Measurements from ENCODE around the gene PRDM16. TPM values are rescaled to one million over a fixed set of nuclear protein-coding genes. Genes with fewer than 3 reads are reported as not detected.

Gene PRDM16
- total and polyA plus RNA-seq, 2 of the 13 experiments (the other 11 are each of a cell fraction or from before 2014, with no cell fraction given): 0.15 to 0.81 TPM

DNA sequence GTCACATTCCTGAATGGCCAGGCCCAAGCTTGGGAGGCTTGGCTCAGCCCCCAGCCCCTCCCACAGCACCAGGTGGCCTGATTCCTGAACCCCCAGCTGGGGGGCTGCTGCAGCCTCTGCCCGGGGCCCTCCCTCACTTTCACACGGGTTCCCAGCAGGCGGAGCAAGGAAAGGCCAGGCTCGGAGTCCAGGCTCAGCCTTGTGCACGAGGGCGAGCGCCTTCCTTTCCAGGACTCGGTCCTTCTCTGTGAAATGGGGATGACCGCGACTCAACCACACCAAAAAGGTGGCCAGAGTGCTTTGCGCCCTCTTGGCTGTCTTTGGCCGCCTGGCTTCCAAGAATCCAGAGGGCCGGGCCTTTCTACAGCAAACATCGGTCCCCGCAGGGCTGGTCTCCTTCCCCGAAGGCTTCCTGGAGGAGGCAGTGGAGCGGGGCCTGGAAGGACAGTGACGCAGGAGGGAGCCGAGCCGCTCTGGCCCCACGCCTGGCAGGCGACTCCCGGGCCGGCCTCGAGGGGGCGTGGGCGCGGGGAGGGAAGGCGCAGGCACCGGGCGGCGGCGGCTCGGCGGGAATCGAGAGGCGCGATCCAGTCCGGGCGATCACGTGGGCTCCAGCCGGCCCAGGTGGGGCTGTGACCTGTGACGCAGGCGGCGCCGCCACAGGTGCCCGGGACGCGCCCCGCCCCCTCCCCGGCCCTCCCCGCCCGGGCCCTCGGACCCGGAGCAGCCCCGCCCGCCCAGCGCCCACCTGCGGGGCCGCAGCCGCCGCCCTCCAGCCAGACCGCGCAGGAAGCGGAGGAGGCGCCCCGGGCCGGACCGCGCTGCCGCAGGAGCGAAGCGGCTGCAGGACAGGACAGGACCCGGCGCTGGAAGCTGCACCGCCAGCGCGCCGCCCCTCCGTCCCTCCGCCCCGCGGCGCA is 385.1 kb downstream of the PRDM16 start, which contains the start of gene ARHGEF16 (continued):
- TF ChIP-seq ZNF383 (CRISPR knock-in tag; IDR thresholded peaks at IDR 0.05; ENCODE audit: borderline replicate concordance) (no peak), POLR2A (IDR thresholded peaks at IDR 0.05; ENCODE audit: insufficient read depth in 1 of 2, low read depth in 2 of 2, low read length in 2 of 2) (no peak; a peak in 1 of 4 replicates), PAF1 (CRISPR knock-in tag; IDR thresholded peaks at IDR 0.05) (no peak), HES4 (CRISPR knock-in tag; IDR thresholded peaks at IDR 0.05; ENCODE audit: borderline replicate concordance) (peak; percentile 87; the same call in 1 of the 2 replicates), SPEN (CRISPR knock-in tag; IDR thresholded peaks at IDR 0.05; ENCODE audit: low read depth) (peak; percentile 65; the same call in 1 of the 2 replicates), ETV5 (CRISPR knock-in tag; IDR thresholded peaks at IDR 0.05; ENCODE audit: borderline replicate concordance) (no peak), PHF21A (CRISPR knock-in tag; IDR thresholded peaks at IDR 0.05) (peak; percentile 17; the same call in 1 of the 2 replicates), SAFB2 (CRISPR knock-in tag; IDR thresholded peaks at IDR 0.05; ENCODE audit: borderline replicate concordance, low read depth) (peak; percentile 97), CCAR2 (optimal IDR thresholded peaks at IDR 0.05; ENCODE audit: low read depth, low read length) (no peak), RARG (CRISPR knock-in tag; IDR thresholded peaks at IDR 0.05; ENCODE audit: low read depth) (no peak), ZFP82 (CRISPR knock-in tag; IDR thresholded peaks at IDR 0.05; ENCODE audit: borderline replicate concordance) (peak; percentile 53; the same call in 1 of the 2 replicates), ZKSCAN5 (CRISPR knock-in tag; IDR thresholded peaks at IDR 0.05) (no peak)
- TF ChIP-seq, protein P1, sequence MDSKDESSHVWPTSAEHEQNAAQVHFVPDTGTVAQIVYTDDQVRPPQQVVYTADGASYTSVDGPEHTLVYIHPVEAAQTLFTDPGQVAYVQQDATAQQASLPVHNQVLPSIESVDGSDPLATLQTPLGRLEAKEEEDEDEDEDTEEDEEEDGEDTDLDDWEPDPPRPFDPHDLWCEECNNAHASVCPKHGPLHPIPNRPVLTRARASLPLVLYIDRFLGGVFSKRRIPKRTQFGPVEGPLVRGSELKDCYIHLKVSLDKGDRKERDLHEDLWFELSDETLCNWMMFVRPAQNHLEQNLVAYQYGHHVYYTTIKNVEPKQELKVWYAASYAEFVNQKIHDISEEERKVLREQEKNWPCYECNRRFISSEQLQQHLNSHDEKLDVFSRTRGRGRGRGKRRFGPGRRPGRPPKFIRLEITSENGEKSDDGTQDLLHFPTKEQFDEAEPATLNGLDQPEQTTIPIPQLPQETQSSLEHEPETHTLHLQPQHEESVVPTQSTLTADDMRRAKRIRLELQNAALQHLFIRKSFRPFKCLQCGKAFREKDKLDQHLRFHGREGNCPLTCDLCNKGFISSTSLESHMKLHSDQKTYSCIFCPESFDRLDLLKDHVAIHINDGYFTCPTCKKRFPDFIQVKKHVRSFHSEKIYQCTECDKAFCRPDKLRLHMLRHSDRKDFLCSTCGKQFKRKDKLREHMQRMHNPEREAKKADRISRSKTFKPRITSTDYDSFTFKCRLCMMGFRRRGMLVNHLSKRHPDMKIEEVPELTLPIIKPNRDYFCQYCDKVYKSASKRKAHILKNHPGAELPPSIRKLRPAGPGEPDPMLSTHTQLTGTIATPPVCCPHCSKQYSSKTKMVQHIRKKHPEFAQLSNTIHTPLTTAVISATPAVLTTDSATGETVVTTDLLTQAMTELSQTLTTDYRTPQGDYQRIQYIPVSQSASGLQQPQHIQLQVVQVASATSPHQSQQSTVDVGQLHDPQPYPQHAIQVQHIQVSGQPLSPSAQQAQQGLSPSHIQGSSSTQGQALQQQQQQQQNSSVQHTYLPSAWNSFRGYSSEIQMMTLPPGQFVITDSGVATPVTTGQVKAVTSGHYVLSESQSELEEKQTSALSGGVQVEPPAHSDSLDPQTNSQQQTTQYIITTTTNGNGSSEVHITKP (CRISPR knock-in tag; IDR thresholded peaks at IDR 0.05; ENCODE audit: low read depth): no peak
- TF ChIP-seq, protein P2, sequence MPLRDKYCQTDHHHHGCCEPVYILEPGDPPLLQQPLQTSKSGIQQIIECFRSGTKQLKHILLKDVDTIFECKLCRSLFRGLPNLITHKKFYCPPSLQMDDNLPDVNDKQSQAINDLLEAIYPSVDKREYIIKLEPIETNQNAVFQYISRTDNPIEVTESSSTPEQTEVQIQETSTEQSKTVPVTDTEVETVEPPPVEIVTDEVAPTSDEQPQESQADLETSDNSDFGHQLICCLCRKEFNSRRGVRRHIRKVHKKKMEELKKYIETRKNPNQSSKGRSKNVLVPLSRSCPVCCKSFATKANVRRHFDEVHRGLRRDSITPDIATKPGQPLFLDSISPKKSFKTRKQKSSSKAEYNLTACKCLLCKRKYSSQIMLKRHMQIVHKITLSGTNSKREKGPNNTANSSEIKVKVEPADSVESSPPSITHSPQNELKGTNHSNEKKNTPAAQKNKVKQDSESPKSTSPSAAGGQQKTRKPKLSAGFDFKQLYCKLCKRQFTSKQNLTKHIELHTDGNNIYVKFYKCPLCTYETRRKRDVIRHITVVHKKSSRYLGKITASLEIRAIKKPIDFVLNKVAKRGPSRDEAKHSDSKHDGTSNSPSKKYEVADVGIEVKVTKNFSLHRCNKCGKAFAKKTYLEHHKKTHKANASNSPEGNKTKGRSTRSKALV (CRISPR knock-in tag; IDR thresholded peaks at IDR 0.05): peak; percentile 34; the same call in 1 of the 2 replicates
- TF ChIP-seq, protein P3, sequence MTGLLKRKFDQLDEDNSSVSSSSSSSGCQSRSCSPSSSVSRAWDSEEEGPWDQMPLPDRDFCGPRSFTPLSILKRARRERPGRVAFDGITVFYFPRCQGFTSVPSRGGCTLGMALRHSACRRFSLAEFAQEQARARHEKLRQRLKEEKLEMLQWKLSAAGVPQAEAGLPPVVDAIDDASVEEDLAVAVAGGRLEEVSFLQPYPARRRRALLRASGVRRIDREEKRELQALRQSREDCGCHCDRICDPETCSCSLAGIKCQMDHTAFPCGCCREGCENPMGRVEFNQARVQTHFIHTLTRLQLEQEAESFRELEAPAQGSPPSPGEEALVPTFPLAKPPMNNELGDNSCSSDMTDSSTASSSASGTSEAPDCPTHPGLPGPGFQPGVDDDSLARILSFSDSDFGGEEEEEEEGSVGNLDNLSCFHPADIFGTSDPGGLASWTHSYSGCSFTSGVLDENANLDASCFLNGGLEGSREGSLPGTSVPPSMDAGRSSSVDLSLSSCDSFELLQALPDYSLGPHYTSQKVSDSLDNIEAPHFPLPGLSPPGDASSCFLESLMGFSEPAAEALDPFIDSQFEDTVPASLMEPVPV (CRISPR knock-in tag; IDR thresholded peaks at IDR 0.05): no peak; the same call in 1 of the 2 replicates
- TF ChIP-seq, protein P4, sequence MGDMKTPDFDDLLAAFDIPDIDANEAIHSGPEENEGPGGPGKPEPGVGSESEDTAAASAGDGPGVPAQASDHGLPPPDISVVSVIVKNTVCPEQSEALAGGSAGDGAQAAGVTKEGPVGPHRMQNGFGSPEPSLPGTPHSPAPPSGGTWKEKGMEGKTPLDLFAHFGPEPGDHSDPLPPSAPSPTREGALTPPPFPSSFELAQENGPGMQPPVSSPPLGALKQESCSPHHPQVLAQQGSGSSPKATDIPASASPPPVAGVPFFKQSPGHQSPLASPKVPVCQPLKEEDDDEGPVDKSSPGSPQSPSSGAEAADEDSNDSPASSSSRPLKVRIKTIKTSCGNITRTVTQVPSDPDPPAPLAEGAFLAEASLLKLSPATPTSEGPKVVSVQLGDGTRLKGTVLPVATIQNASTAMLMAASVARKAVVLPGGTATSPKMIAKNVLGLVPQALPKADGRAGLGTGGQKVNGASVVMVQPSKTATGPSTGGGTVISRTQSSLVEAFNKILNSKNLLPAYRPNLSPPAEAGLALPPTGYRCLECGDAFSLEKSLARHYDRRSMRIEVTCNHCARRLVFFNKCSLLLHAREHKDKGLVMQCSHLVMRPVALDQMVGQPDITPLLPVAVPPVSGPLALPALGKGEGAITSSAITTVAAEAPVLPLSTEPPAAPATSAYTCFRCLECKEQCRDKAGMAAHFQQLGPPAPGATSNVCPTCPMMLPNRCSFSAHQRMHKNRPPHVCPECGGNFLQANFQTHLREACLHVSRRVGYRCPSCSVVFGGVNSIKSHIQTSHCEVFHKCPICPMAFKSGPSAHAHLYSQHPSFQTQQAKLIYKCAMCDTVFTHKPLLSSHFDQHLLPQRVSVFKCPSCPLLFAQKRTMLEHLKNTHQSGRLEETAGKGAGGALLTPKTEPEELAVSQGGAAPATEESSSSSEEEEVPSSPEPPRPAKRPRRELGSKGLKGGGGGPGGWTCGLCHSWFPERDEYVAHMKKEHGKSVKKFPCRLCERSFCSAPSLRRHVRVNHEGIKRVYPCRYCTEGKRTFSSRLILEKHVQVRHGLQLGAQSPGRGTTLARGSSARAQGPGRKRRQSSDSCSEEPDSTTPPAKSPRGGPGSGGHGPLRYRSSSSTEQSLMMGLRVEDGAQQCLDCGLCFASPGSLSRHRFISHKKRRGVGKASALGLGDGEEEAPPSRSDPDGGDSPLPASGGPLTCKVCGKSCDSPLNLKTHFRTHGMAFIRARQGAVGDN (CRISPR knock-in tag; IDR thresholded peaks at IDR 0.05): peak; percentile 93
